NB4 (cell line): Measurements from ENCODE around the gene PDE7B.

Source experiments
- CTCF ChIP-seq: IDR thresholded peaks from one replicate; pipeline ENCODE4 v1.5.1; 2012; ENCODE audit warnings: low read depth, low read length
- MYC ChIP-seq: IDR thresholded peaks from 2 replicates; pipeline ENCODE4 v1.6.1; 2011; ENCODE audit warnings: low read depth, low read length
- POLR2A ChIP-seq: IDR thresholded peaks from 2 replicates; pipeline ENCODE4 v1.6.1; 2011; ENCODE audit warnings: mild to moderate bottlenecking; ENCODE audit not compliant: insufficient read length; ENCODE audit errors: extremely low read depth
- TF ChIP-seq, protein P1 (sequence below): IDR thresholded peaks from 2 replicates; pipeline ENCODE4 v1.6.1; 2011; ENCODE audit warnings: low read depth, low read length

- TF ChIP-seq CTCF = no peak
- TF ChIP-seq, protein P1, sequence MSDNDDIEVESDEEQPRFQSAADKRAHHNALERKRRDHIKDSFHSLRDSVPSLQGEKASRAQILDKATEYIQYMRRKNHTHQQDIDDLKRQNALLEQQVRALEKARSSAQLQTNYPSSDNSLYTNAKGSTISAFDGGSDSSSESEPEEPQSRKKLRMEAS = no peak
- TF ChIP-seq MYC = no peak
- no peak for TF ChIP-seq POLR2A
Observed at GRCh38 chr6:136089876-136090275, 238.4 kb downstream of the PDE7B start.
